ENCODE data around the gene LPIN1. TPM values are rescaled to one million over a fixed set of nuclear protein-coding genes. Genes with fewer than 3 reads are reported as not detected.

Gene LPIN1
- total RNA-seq, 2 donors from 2014 or later: 15.0 to 47.5 TPM

- intact Hi-C loops (cut with DNase I): no loop called here
- ATAC-seq (no peak), DNase-seq (no peak)
- TF ChIP-seq POLR2A (IDR thresholded peaks at IDR 0.05) (no peak), CTCF (IDR thresholded peaks at IDR 0.05) (no peak)
- Histone ChIP-seq H3K4me1 (peaks cover 10% of the 10 kb centered on the region), H3K9me3 (no peaks in the 10 kb centered on the region), H3K4me3 (no peak overlapping the region), H3K27ac (no peak overlapping the region), H3K36me3 (replicated peaks in 1 of 2; ENCODE audit: insufficient read depth in 1 of 2, low read depth in 2 of 2) (peaks cover 0 to 3% of the 10 kb centered on the region in 2 donors), H3K27me3 (no peaks in the 10 kb centered on the region)
- WGBS, 2 donors: 74 to 79% methylated on average over 7 of the region's 7 CpGs
Measured at GRCh38 chr2:11774600-11774999, 28.2 kb downstream of the LPIN1 start.

DNA sequence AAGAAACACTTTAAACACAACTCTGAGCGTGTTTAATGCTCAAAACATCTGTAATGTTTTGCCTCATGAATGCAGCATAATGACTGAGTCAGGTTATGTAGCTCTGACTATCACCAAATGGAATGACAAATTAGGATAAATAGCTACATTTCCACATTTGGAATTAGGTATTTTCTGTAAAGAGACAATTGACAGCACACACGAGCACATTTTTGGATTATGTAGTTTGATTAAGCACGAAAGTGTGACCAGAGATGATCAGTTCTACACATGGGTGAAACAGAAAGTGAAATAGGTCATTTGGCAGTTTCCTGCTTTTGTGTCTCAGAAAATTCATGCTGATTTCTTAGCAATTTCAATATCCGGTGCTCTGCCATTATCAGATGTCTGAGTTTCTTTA is 29.0 kb downstream of the LPIN1 start:
- intact Hi-C loops (cut with DNase I): loop anchor here (5.0 kb wide), 1 partner anchor 88 kb away; no protein-coding TSS in a partner anchor
- H3K36me3 ChIP-seq (replicated peaks in 1 of 2; ENCODE audit: insufficient read depth in 1 of 2, low read depth in 2 of 2): peaks cover 0 to 6% of the 10 kb centered on the region in 2 donors
- no peak overlapping the region for H3K4me3 ChIP-seq
- 64 to 77% methylated on average over 4 of the region's 4 CpGs for WGBS, 2 donors
- TF ChIP-seq CTCF (IDR thresholded peaks at IDR 0.05): no peak
- no peak for TF ChIP-seq POLR2A (IDR thresholded peaks at IDR 0.05)
- DNase-seq (no peak), ATAC-seq (no peak)
- peaks cover 10% of the 10 kb centered on the region for H3K4me1 ChIP-seq
- no peaks in the 10 kb centered on the region for H3K9me3 ChIP-seq
- no peak overlapping the region for H3K27ac ChIP-seq
- no peaks in the 10 kb centered on the region for H3K27me3 ChIP-seq

- no peaks in the 10 kb centered on the region for H3K27me3 ChIP-seq
- no peaks in the 10 kb centered on the region for H3K9me3 ChIP-seq
- no peak overlapping the region for H3K4me3 ChIP-seq
- no peak for DNase-seq
- peaks cover 10% of the 10 kb centered on the region for H3K4me1 ChIP-seq
- H3K27ac ChIP-seq: no peak overlapping the region
- peaks cover 0 to 7% of the 10 kb centered on the region in 2 donors for H3K36me3 ChIP-seq (replicated peaks in 1 of 2; ENCODE audit: insufficient read depth in 1 of 2, low read depth in 2 of 2)
- ATAC-seq: no peak
- 85 to 86% methylated on average over 23 to 24 of the region's 24 CpGs for WGBS, 2 donors
- intact Hi-C loops (cut with DNase I): loop anchor here (5.0 kb wide), 1 partner anchor 90 kb away; no protein-coding TSS in a partner anchor
- TF ChIP-seq POLR2A (IDR thresholded peaks at IDR 0.05) (no peak), CTCF (IDR thresholded peaks at IDR 0.05) (no peak)
Measured at GRCh38 chr2:11777066-11777782, 30.8 kb downstream of the LPIN1 start.

- Histone ChIP-seq H3K4me3 (no peak overlapping the region), H3K36me3 (replicated peaks in 1 of 2; ENCODE audit: insufficient read depth in 1 of 2, low read depth in 2 of 2) (peaks cover 0 to 10% of the 10 kb centered on the region in 2 donors), H3K27me3 (no peaks in the 10 kb centered on the region), H3K27ac (no peak overlapping the region), H3K9me3 (no peaks in the 10 kb centered on the region), H3K4me1 (peaks cover 10% of the 10 kb centered on the region)
- DNase-seq: no peak
- intact Hi-C loops (cut with DNase I): loop anchor here (5.0 kb wide), 1 partner anchor 91 kb away; no protein-coding TSS in a partner anchor
- WGBS, 2 donors: 86 to 90% methylated on average over 13 of the region's 13 CpGs
- no peak for ATAC-seq
- no peak for TF ChIP-seq CTCF (IDR thresholded peaks at IDR 0.05)
- TF ChIP-seq POLR2A (IDR thresholded peaks at IDR 0.05): no peak
Measured at GRCh38 chr2:11777886-11778415, 31.5 kb downstream of the LPIN1 start.
